Right renal cortex interstitium (tissue), 3 donors: ENCODE results near the gene JAZF1. TPM values are rescaled to one million over a fixed set of nuclear protein-coding genes. Genes with fewer than 3 reads are reported as not detected.

ENCODE experiments used
- DNase-seq, 3 donors: peaks; one replicate each; pipeline ENCODE4 v3.0.0-alpha.2; 2013; ENCODE audit warnings: low read depth in 3 of 3, low spot score in 2 of 3
- polyA plus RNA-seq, 3 donors: library from polyadenylated mRNA; unstranded; fragments of 120-200 nt; gene quantifications; one replicate each; pipeline ENCODE4 v1.2.1, GENCODE V29; 2013; ENCODE audit not compliant: insufficient read length in 3 of 3

Gene JAZF1
- polyA plus RNA-seq, 3 donors: 12.2 to 16.1 (median 14.1) TPM

- no peak for DNase-seq
Measured at GRCh38 chr7:27995228-27995627, 185.4 kb downstream of the JAZF1 start.

DNA sequence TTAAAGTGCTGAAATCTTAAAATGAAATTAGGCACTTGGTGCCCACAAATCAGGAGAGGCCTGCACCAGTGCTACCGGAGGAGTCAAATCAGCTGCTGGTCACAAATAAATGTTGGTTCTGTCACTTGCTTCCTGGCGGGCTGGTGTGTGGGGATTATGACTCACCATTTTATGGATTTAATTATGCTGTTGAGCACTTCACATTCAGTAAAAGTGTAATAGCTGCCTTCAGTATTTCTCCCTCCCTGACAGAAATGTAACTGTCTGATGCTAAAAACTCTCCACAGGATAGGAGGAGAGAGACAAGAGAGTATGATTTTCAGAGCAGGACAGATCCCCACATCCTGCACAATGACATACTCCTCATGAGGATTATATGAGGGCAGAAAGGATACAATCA lies 186.0 kb downstream of the JAZF1 start:
- DNase-seq: no peak

DNA sequence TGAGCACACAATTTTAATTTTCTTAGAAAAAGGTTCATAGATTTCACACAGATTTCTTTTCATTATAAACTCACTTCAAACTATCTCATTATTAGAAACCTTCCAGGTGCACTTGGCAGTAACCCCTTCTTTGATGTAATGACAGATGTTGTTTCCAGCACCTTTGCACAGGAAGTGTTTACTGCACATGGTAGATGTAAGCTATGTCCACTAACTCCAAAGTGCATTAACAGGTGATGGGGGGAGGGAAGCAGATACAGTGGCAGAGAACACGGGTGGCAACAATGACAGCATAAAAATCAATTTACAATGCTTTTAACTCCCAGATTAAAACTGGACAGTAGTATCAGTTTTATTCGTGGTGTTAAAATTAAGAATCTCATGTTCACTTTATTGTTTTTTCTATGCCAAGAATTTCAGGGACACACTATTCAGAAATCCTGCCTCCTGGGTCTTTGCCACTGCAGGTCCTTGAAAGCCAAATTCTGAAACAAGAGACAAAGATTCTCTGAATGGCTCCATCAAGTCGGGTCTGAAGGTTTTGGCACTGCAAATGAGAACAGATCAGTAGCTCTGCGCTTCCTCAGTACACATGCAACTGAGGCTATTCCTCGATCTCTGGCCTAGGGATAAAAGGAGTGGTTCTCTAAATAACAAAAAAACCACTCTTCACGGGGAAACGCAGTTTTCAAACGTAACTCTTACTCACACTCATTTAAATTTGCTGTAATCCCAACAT lies 187.7 kb downstream of the JAZF1 start:
- DNase-seq: no peak

DNA sequence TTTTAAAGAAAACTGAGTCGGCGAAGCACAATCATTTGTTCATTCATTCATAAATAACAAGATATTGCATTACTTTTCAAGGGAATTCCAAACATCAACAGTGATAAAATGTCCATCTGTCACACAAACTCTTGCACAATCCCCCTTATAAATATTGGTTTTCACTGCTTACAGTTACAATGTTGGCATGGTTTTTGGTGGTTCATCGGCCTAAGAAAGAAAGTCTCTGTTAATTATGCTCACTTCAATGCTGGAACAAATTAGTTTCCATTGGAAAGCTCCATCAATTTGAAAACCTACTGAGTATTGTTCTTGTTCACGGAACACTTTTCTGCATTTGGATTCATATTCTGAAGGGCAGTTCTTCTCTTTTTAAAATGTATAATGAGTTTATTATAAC lies 188.5 kb downstream of the JAZF1 start:
- DNase-seq: no peak

DNA sequence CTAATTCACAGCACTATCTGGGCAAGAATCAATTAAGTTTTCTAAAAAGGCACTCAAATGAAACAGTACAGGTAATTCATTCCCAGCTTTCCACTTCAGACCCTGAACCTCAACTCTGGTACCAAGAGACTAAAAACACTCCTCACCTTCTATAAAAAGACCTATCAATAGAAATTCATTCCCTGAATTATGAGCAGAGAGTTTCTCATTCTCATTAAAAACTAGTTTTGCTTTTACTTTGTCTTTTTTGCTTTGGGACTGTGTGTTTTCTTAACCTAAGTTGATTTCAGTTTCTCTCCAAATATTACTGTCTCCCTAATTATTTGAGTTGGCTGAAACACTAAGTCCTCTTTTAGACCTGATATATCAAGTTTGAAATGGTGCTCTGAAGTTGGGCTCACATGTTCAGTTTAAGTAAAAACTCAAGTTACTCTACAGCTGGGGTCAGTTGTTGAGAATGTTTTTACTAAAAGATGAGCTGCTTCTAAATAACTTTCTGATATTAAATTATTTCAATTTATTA lies 189.5 kb downstream of the JAZF1 start:
- DNase-seq: no peak

DNA sequence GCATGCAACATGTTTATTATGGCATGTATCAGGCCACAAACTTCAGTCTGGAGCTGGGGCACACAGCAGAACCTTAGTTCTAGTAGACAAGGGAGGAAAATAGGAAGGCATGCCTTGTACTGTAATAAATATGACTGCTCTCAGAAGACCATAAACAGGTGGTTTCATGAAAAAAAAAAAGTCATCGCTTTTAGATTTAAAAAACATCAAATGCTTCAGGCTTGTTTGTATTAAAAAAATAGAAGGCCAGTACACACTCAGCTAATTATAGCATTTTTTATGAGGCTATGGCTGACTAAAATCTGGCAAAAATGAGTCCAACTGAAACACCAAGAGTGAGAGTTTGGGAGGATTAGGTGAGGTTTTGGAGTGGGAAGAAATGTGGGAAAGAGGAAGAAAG lies 204.1 kb downstream of the JAZF1 start:
- no peak for DNase-seq

GRCh38 chr7:27973625-27974024 lies 207.0 kb downstream of the JAZF1 start:
- DNase-seq: no peak

GRCh38 chr7:27972276-27972675 lies 208.3 kb downstream of the JAZF1 start:
- no peak for DNase-seq

DNA sequence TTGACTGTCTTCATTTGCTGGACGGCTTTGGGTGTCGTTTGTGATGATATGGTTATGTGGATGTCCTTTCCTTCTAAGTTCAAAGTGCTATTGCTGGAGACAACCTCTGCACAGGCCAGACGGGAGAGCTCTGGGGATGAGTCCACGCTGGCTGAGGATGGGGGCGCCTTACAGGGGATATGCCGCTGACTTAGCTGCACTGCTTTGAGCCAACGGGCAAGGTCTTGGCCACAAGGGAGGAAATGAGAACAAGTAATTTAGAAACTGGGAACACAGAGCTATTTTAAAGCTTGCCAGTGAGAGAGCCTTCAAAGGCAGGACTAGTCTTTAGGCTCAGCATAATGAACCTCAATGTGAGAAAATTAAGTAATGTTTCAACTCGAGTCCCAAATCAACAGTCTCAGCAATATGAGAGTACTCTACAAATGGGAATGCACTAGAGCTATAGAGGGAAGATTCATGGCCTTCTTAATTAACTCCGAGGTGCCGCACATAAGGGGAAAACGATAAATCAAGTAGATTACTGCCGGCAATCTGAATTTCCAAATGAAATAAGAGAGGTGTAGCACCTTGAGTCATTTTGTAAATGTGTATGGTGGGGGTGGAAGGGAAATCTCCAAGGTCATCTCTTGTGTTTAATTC lies 209.3 kb downstream of the JAZF1 start:
- peak in 1 of 3 donors; percentile 45 for DNase-seq

- DNase-seq: no peak
Measured at GRCh38 chr7:27970350-27970749, 210.2 kb downstream of the JAZF1 start.

DNA sequence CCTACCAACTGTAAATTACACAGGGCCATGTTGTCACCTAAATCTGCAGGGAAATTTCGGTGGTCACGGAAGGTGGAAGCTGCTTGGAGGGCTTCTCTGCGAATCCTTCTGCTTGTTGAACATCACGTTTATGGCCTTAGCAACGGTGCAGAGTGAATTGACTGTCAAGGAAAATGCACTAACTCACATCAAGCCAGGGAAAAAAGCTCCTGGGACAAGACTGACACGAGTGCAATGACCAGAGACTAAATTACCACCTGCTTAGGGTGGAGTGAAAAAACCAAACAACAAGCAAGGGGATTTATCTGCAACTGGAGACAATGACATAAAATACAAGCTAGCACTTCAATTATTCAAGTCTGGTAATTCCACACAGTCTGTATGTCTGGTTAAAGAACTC lies 211.2 kb downstream of the JAZF1 start:
- DNase-seq: no peak

DNA sequence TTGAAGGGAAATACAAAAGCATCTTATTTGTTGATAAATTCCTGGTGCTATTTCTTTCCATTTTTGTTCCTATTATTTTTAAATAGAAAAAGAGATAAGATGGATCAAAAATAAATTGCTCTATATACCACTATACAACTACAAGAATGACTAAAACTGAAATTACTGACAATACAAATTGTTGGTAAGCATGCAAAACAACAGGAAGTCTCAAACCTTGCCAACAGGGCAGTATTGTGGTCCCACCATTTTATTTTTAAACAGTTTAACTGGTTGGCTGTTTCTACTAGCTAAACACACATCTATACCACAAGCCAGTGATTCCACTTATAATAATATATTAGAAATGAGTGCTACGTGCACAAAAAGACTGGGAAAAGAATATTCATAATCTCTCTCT lies 213.0 kb downstream of the JAZF1 start:
- DNase-seq: no peak

DNA sequence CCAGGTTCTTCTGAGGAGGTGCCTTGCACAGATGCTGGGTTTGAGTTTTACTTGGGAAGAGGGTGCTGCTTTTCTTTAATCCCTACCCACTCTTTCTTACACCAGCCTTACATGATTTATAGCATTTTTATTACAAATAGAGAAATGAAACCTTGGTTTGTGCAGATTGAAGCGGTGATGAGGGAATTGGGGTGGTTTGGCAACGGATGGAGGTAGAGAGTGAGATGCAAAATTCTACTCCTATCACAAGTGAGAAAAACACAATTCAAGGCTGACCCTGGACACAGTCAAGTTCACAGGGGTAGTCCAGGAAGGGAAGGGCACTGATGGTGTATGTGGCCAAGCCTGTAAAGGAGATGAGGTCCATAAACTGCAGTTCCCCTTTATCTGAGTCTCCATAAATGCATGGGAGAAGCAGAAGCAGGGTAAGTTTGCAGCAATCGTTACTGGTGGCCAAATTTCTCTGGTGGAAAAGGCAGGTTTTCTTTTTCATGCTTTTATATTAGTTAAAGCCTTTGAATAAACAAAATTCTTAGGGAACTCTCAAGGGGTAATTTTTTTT lies 214.3 kb downstream of the JAZF1 start:
- DNase-seq: no peak

DNA sequence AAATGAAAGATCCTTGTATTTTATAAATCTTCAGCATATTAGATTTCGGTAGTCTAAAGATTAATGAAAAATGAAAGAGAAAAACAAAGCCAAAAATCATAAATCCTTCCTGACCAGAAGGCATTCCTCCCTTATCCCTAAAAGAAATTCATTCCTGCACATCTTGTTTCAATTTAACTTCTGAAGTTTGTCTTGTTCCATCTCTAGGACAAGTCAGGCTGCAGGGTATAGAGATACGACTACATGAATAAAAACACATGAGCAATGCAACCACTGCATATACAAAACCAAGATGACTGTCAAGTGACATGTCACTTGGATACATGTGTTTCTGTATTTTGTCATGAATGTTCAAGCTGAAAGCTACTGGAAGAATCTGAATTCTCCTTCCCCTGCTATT lies 214.9 kb downstream of the JAZF1 start:
- no peak for DNase-seq

DNA sequence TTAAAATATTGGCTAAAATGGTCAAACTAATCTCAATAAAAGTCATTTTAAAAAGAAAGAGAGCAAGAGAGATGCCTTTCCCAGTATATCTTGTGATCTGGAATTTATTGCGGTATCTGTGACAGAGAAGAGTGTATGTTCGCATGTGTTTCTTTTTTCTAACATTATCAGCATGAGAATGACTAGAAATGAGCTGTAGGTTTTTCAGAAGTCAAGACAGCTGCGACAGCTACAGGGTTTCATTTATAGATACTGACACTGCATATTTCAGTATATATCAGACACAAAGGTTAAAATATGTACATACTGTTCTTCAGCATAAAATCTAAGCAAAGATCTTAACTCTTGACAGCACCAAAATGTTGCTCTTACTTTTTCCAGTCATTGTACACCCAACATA lies 215.8 kb downstream of the JAZF1 start:
- DNase-seq: no peak

GRCh38 chr7:27963056-27963455 lies 217.5 kb downstream of the JAZF1 start:
- DNase-seq: no peak

GRCh38 chr7:27962273-27962672 lies 218.3 kb downstream of the JAZF1 start:
- DNase-seq: no peak

- DNase-seq: no peak
Measured at GRCh38 chr7:27961255-27961654, 219.3 kb downstream of the JAZF1 start.

GRCh38 chr7:27960415-27960814 lies 220.2 kb downstream of the JAZF1 start:
- DNase-seq: no peak

DNA sequence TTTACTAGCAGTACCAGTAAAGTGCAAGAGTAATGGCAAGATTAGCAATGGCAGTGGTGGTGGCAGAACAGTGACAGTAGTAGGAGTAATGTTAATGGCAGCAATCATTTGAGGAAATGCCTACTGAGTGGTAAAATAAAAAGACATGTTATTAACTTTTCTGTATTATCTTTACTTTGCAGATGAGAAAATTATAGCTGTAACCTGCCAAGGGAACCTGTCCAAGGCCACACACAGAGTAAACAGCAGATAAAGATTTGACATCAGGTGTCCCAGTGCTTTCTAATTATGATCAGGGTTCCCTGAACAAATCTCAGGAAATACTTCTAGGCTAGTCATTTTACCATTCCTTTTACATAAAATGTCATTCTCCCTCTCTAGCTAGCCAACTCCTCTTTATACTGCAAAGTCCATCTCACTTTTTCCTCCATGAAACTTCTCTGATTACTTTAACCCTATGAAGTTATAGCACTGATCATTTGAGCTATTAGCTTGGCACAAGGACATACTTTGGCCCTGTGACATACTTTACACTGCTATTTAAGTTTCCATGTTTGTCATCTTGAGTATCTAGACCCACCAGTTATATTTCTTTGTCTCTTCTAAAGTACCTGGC lies 221.6 kb downstream of the JAZF1 start:
- DNase-seq: no peak

DNA sequence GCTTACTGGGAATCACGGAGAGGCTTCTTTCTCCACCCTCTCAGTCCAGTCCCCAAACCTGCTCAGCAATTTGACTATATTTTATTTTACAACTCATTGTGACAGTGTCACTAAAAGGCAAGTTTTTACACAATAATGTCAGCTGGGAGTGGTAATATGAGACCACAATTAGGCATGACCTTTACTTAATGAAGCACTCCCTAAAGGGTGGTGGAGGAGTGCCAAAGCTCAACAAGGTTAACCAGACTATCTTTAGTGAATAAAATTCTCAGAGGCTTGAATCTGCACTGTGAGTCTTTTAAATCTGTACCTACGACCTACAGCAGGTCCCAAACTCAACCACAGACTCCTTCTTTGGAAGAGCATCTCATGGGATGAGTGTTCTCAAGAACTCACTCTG lies 225.0 kb downstream of the JAZF1 start:
- DNase-seq: no peak

GRCh38 chr7:27955011-27955410 lies 225.6 kb downstream of the JAZF1 start:
- DNase-seq: no peak
